ENCODE measurements around the gene POU2AF3.

POU2AF3 gene

GRCh38 chr11:111357150-111358037 lies 59.0 kb downstream of the POU2AF3 start:
- TF ChIP-seq CTCF (IDR thresholded peaks at IDR 0.05; ENCODE audit: insufficient read depth, low read length, missing control alignments) = no peak
- POLR2A ChIA-PET = no interaction called here
- CTCF ChIA-PET = no interaction called here
- no peak for DNase-seq (ENCODE audit: low read depth, low spot score)
- no peak overlapping the region for H3K4me3 ChIP-seq (ENCODE audit: low read depth, low read length)
